ENCODE results near the gene MAPKAP1.

DNA sequence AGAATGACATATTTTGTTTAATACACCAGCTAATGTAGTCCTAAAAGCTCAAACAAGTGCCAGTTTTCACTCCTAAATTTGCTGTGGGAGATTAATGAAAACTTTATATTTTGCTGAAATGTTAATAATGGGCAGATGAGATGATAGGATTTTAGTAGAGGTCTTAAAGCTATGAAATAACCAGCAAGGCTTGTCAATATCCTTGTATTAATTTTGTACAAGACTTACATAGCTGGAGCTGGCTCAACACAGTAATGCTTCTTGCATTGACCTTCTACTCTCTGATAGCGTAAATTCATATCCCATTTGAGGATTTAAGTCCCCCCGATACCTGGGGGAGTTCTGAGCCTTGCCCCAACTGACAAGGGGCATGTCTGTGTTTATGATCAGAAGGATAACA, 219.2 kb downstream of the MAPKAP1 start:
- no peak for TF ChIP-seq EP300 (IDR thresholded peaks at IDR 0.05)
- TF ChIP-seq, protein P1, sequence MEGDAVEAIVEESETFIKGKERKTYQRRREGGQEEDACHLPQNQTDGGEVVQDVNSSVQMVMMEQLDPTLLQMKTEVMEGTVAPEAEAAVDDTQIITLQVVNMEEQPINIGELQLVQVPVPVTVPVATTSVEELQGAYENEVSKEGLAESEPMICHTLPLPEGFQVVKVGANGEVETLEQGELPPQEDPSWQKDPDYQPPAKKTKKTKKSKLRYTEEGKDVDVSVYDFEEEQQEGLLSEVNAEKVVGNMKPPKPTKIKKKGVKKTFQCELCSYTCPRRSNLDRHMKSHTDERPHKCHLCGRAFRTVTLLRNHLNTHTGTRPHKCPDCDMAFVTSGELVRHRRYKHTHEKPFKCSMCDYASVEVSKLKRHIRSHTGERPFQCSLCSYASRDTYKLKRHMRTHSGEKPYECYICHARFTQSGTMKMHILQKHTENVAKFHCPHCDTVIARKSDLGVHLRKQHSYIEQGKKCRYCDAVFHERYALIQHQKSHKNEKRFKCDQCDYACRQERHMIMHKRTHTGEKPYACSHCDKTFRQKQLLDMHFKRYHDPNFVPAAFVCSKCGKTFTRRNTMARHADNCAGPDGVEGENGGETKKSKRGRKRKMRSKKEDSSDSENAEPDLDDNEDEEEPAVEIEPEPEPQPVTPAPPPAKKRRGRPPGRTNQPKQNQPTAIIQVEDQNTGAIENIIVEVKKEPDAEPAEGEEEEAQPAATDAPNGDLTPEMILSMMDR (IDR thresholded peaks at IDR 0.05), result no peak
- TF ChIP-seq POLR2A (IDR thresholded peaks at IDR 0.05), result no peak

Data from gastroesophageal sphincter (tissue), 3 donors.